Mucosa of descending colon (tissue), 3 donors: ENCODE results near the gene F2R. TPM values are rescaled to one million over a fixed set of nuclear protein-coding genes. Genes with fewer than 3 reads are reported as not detected.

Experiments
- ATAC-seq: fragments of 200-7000 bp; cut with Tn5 transposase; one replicate; pipeline ENCODE4 v1.9.1; 2020; ENCODE audit warnings: mild to moderate bottlenecking, moderate library complexity
- DNase-seq, 3 donors: peaks; one replicate each; pipeline ENCODE4 v3.0.0-alpha.2; 2020
- H3K36me3 ChIP-seq: fragments of 200-600 bp; one replicate; pipeline ENCODE4 v1.8.0; 2021; ENCODE audit warnings: low read depth, mild to moderate bottlenecking
- H3K4me1 ChIP-seq: fragments of 200-600 bp; one replicate; pipeline ENCODE4 v1.8.0; 2021; ENCODE audit warnings: low read depth, mild to moderate bottlenecking
- H3K4me3 ChIP-seq: fragments of 200-600 bp; one replicate; pipeline ENCODE4 v1.8.0; 2021; ENCODE audit warnings: mild to moderate bottlenecking
- H3K9me3 ChIP-seq: fragments of 200-600 bp; one replicate; pipeline ENCODE4 v1.8.0; 2021; ENCODE audit warnings: mild to moderate bottlenecking
- CTCF ChIP-seq: fragments of 200-600 bp; IDR thresholded peaks from one replicate; pipeline ENCODE4 v1.8.0; 2022; ENCODE audit warnings: antibody characterized with exemption, mild to moderate bottlenecking
- intact Hi-C, 2 donors: fragments of 100-400 bp; cut with DNase I in 1 of 2; cut with micrococcal nuclease in 1 of 2; formaldehyde crosslinking; loops; one replicate each; pipeline versions ENCODE4 v1.11.0 to v1.11.1; 2022; cut with DNase I, micrococcal nuclease
- total RNA-seq, 3 donors: library from RNA; stranded (reverse); fragmentation: NEBNext Ultra II Directional in 2 of 3; extraction: Animal tissue kit (Norgen Biotek cat#: 25700) in 2 of 3; gene quantifications; one replicate each; pipeline versions ENCODE4 v1.2.1 to v1.2.4, GENCODE V29; 2021 to 2023
- donor health status: DM: no; HTN: no; CAD: no; lungs with moderate emphysema.
- donor health status: DM: no; HTN: no; CAD: no.
- donor health status: DM: no; HTN: yes; CAD: no.

The F2R gene
- total RNA-seq, 3 donors from 2014 or later = 3.1 to 6.5 (median 4.6) TPM

- Histone ChIP-seq H3K4me3 (peak overlapping the region; percentile 50), H3K4me1 (peaks cover 4% of the 10 kb centered on the region), H3K9me3 (no peaks in the 10 kb centered on the region), H3K36me3 (no peaks in the 10 kb centered on the region)
- intact Hi-C loops = no loop called here
- DNase-seq (peak in 1 of 3 donors; percentile 44), ATAC-seq (peak; percentile 30)
- TF ChIP-seq CTCF = no peak
These were observed 681 bp downstream of the F2R start for GRCh38 chr5:76716456-76717157.

GRCh38 chr5:76717222-76718083 is 1.5 kb downstream of the F2R start:
- ATAC-seq = no peak
- DNase-seq = no peak
- TF ChIP-seq CTCF = no peak
- no peak overlapping the region for H3K4me3 ChIP-seq
- intact Hi-C loops = no loop called here
- H3K4me1 ChIP-seq = peaks cover 4% of the 10 kb centered on the region
- H3K36me3 ChIP-seq = no peaks in the 10 kb centered on the region
- H3K9me3 ChIP-seq = no peaks in the 10 kb centered on the region

- Histone ChIP-seq H3K9me3 (no peaks in the 10 kb centered on the region), H3K4me3 (no peak overlapping the region), H3K36me3 (no peaks in the 10 kb centered on the region), H3K4me1 (peaks cover 4% of the 10 kb centered on the region)
- DNase-seq (no peak), ATAC-seq (no peak)
- intact Hi-C loops = no loop called here
- TF ChIP-seq CTCF = no peak
These were observed 2.5 kb downstream of the F2R start for GRCh38 chr5:76718381-76718832.

GRCh38 chr5:76718880-76719279 is 3.0 kb downstream of the F2R start:
- no peak overlapping the region for H3K4me3 ChIP-seq
- ATAC-seq = no peak
- H3K9me3 ChIP-seq = no peaks in the 10 kb centered on the region
- no peak for TF ChIP-seq CTCF
- DNase-seq = no peak
- intact Hi-C loops = no loop called here
- H3K36me3 ChIP-seq = no peaks in the 10 kb centered on the region
- H3K4me1 ChIP-seq = peaks cover 4% of the 10 kb centered on the region

GRCh38 chr5:76720988-76721569 is 5.2 kb downstream of the F2R start:
- Histone ChIP-seq H3K36me3 (no peaks in the 10 kb centered on the region), H3K4me1 (peaks cover 4% of the 10 kb centered on the region), H3K9me3 (no peaks in the 10 kb centered on the region), H3K4me3 (no peak overlapping the region)
- intact Hi-C loops = no loop called here
- no peak for TF ChIP-seq CTCF
- no peak for ATAC-seq
- DNase-seq = peak in 1 of 3 donors; percentile 19
